Subcutaneous adipose tissue (tissue), 4 donors: ENCODE measurements around the gene PLPP4. TPM values are rescaled to one million over a fixed set of nuclear protein-coding genes. Genes with fewer than 3 reads are reported as not detected.

ENCODE experiments used
- total RNA-seq, 4 donors: library from RNA; depleted of rRNA; stranded (reverse); fragments of >200 nt; gene quantifications; one replicate each; pipeline ENCODE4 v1.1.0, GENCODE V29; 2016
- TF ChIP-seq, protein P1 (sequence below): fragments of 450-650 bp; IDR thresholded peaks from one replicate; pipeline ENCODE4 v1.5.1; 2016; ENCODE audit warnings: low read depth, mild to moderate bottlenecking, control low read depth, antibody characterized with exemption, moderate library complexity

Gene PLPP4
- total RNA-seq, 4 donors from 2014 or later = 2.5 TPM; not detected in 3

DNA sequence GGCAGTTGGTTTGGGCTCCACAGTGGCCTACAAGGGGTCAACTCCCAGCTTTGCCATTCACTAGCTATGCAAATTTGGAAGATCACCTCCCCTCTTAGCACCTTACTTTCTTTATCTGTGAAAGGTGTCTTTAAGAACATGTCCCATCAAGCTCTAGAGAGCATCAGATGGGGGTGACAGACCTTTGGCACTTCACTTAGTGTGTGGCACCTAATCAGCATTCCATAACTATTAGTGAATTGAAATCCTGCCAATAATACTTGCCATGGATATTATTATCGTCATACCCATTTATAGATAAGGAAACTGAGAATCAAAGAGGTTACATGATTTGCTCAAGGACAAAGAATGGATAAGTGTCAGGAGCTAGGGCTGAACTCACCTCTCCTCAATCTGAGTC is 51.9 kb downstream of the PLPP4 start:
- TF ChIP-seq, protein P1, sequence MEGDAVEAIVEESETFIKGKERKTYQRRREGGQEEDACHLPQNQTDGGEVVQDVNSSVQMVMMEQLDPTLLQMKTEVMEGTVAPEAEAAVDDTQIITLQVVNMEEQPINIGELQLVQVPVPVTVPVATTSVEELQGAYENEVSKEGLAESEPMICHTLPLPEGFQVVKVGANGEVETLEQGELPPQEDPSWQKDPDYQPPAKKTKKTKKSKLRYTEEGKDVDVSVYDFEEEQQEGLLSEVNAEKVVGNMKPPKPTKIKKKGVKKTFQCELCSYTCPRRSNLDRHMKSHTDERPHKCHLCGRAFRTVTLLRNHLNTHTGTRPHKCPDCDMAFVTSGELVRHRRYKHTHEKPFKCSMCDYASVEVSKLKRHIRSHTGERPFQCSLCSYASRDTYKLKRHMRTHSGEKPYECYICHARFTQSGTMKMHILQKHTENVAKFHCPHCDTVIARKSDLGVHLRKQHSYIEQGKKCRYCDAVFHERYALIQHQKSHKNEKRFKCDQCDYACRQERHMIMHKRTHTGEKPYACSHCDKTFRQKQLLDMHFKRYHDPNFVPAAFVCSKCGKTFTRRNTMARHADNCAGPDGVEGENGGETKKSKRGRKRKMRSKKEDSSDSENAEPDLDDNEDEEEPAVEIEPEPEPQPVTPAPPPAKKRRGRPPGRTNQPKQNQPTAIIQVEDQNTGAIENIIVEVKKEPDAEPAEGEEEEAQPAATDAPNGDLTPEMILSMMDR = no peak

DNA sequence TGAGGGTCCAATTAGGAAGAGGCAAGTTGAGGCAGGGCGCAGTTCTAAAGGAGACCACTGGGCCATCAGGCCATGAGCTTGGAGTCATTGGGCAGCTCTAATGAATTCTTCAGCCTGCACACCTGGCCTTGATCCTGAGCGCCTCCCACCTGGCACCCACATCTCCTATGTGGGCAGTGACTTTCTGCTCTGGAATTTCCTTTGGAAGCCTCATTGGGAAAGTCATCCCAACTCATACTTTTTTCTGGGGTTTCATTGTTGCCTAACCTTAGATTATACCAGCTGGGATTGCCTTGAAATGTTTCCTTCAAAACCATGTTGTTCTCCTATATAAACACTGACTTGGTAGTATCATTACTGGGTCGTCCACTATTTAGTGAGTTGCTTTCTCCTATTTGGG is 54.1 kb downstream of the PLPP4 start:
- TF ChIP-seq, protein P1 = no peak

DNA sequence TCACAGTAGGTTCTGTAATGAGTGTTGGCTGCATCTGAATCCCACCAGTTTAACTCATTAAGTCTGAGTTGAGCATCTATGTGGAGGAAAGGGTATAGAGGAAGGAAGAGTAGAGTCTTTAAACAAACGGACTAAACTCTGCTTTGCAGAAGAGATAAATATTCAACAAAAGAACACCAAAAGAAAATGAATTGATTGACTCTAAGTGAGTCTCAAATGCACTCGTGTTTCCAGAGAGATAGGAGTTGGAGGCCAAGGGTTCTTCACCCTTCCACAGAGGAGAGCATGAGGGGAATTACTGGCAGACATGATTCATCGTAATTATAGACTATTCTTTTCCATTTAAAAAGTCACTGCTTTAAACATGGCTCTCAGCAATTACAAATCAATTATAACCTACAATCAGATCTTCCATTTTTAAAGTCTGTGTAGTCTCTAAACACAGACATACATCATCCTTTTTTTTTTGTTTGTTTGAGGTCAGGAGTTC is 56.3 kb downstream of the PLPP4 start:
- TF ChIP-seq, protein P1 = no peak

DNA sequence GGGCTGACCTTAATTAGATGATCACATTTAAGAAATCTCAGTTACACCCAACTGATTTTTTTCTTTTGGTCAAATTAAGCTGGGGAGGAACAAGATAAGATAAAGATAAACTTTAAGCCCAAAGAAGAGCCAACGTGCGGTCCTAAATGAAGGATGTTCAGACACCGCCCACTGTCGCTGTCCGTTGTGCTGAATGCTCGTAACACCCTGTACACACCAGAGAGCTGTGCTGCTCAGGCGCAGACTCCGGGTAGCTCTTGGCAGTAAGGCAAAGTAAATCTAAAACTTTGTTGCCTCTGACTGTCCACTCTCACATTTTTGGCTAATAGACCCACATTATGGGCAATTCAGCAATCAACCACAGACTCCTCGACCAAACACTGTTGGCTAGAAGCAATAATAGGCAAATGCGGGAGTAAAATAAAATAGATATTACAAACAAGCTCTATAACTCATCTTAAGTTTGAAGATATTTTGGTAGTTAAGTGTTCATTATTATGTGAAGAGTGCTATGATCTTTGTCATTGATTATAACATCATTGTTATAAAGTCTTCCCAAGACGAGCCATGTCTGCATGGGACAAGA is 57.1 kb downstream of the PLPP4 start:
- TF ChIP-seq, protein P1 = no peak

DNA sequence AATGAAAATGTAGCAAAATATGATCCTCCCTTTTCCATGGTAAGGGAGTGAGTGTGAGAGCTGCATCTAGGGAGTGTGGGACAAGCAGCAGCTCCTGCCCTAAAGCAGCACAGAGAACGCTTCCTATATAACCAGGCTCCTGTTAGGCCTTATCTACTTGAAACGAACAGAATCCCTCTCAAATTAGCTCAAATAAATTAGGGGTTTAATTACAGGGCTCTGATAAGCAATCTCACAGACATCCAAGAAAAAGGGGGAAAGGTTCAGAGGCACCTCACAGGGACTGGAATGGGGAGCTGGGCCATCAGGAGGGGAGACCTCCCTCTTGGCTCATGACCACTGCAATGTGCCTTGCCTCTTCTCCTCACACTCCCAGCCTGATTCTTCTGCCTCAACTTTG is 57.9 kb downstream of the PLPP4 start:
- TF ChIP-seq, protein P1 = no peak

DNA sequence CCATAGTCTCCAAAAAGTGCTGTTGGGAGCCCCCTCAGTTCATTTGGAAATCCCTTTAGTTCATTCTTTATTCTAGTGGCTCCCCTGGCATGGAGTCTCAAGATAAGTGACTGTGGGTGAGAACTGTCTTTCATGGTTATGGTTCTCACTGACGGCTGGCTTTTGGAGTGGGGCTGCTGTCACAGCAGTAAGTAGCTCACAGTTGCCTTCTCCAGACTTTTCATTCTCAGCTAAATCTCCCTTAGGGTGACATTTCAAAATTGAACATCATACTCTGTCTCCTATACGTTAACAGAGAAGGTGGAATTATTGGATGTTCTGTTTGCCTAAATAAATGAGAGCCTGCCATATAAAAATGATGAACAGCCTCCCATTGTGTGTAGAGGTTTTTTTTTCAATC is 58.7 kb downstream of the PLPP4 start:
- TF ChIP-seq, protein P1 = no peak

DNA sequence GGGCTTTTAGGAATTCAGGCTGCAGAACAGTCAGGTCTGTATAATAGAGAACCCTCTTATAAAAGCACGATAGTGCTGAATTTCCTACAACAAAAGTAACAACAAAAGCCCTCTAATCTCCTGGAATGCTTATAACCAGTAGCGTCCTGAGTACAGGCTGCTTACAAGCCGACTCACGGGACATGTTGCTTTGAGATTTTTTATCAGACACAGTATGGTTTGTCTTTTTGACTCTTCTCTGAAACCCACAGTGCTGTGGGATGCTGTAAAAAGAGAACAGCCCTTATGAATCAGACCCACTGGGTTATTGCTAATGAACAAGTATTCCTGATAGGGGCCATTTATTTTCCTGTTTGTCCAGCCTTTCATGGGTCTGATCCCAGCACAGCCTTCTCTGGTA is 59.4 kb downstream of the PLPP4 start:
- TF ChIP-seq, protein P1 = no peak
